RCC 7860 (cell line): Measurements from ENCODE around the gene MAML2.

Experiments
- DNase-seq: peaks from one replicate; pipeline ENCODE4 v3.0.0-alpha.2; 2015; ENCODE audit warnings: low spot score
- FAIRE-seq: peaks from 2 replicates; lab custom pipeline; 2012; peaks lifted over from hg19 to GRCh38; lab: Jason Lieb, UNC

MAML2 gene

DNA sequence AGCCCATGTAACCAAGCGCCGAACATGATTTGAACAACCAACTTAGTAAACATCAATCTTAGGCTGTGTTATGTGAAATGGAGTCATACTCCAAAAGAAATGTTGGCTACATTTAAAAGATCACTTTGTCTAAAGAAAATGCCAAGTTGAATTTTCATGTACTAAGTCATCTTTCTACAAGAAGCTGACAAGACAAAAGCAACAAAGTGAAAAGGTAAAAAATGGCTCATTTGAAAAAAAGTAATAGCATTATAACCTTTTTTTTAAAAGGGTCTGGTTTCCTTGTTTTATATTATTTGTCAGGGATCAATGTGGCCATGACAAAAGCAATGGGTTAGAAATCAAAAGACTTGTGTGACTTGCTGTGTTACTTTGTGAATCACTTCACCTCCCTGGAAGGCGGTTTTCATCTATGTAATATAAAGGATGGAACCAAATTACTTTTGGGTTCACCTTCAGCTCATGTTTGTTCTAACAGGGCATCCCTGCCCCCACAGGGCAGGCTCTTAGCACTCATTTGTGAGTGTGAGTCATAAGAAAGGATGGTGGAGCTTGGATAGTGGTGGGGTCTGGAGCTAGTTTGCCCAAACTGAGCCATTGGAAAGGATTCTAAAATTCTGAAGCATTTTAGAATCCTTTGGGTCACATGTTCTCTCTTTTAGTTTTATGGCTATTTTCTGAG is 287.1 kb downstream of the MAML2 start:
- FAIRE-seq: no peak
- DNase-seq: peak; percentile 15

DNA sequence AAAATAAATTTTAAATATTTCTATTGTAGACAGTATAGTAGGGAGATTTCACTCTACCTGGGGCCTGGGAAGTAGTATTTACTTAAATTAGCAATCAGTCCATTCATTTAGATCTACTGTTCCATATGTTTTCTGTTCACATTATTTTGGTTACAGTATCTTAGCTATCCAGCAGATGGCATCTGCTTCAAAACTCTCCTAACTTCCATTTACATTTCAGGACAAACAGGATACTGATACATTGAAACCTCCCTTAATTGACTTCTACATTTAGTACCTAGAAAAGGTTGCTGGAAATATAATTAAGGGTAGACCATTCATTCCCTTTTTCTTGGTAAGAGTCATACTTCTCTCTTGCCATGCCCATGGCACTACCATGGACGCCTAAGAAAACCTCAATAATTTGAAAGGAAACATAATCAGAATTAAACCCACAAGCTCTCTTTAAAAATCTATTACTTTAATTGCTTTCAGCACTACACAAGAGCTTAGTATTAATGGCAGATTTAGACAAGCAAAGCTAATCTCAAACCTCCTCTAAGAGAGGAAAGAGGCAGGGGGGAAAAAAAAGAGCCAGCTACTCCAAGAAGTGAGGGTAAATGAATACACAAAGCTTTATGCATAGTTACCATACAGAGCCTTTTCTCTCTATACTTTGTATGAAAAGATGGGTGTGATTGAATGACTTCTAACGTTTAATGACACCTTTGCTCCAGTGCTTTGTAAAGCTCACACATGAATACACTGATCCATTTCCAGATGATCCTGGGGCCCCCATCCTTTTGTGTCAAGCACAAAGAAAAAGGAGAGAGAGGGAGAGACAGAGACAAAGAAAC is 287.9 kb downstream of the MAML2 start:
- FAIRE-seq (no peak), DNase-seq (peak; percentile 42)

DNA sequence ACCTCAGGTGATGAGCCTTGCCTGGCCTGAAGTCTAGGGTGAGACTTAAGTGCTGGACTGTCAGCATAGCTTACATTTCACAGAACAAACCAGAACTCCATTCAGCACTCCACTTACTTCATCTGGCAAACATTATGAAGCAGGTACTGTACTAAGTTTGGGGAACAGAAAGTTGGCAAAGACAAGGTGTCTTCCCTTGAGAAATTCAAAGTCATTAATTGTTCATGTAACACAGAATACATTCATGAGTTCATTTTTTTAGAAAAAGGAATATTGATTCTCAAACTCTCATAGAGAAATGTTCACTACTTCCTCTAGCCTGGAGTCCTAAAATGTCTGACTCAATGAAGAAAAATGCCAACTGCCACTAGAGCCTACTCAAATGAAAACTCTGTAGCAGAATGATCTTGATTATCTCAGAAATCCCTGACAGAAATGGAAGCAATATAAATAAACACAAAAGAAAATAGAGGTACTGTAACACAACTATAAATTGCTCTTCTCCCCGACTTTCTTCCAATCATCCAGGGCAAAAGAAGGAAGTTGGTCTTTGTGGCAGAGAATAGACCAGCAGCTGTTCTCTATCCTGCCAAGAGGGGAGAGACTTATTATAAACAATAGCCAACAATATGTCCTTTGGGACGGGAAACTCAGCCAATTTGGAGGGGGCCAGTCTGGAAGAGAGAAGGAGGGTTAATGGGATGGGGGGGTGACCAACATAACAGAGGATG is 289.9 kb downstream of the MAML2 start:
- DNase-seq: peak; percentile 35
- FAIRE-seq: no peak

DNA sequence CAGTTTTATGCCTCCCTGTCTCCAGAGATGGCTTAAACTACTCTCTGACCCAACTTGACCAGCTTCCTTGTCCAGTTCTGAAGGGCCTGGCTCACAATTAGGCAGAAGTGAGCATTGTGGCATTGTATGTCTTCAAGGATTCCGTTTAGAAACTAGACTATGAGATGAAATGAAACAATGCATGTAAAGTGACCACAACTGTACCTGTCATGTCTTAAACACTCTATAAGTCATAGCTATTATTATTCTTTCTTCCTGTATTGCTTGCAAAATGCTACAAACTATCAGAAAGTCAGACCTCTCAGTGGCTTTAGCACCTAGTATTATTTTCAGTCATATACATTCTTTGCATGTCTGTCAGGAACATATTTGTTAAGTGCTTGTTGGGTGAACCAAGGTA is 291.2 kb downstream of the MAML2 start:
- FAIRE-seq: no peak
- no peak for DNase-seq

DNA sequence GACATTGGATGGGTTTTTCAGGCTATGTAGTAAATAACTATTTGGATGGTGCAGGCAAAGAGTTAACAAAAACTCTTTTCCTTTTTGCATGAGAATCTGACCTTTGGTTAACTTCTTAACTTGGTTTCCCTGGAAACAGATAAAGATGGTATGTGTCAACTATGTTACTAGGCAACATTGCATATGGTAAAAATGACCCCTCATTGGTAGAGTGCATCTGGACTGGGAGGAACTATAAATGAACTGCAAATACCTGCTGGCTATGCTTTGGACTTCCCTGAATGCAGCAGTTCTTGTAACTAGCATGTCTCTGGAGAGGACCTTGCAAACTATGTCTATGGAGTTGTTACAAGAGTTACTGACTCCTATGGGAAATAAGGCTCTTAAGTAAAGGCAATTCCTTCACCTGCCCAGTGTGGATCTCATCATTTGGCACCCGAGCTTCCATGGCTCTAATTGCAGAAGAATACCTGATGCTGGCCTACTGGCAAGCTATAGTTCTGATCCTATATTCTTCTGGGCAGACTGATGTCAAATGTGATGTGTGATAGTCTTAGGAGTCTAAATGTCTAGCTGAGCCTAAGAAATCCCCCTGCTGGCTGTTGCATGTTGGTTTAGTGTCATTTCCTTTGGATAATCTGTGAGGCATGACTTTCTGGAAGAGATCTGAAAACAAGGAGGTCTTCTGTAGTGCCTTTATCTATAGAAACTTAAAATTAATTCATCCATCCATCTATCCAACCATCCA is 292.4 kb downstream of the MAML2 start:
- no peak for FAIRE-seq
- DNase-seq: no peak

DNA sequence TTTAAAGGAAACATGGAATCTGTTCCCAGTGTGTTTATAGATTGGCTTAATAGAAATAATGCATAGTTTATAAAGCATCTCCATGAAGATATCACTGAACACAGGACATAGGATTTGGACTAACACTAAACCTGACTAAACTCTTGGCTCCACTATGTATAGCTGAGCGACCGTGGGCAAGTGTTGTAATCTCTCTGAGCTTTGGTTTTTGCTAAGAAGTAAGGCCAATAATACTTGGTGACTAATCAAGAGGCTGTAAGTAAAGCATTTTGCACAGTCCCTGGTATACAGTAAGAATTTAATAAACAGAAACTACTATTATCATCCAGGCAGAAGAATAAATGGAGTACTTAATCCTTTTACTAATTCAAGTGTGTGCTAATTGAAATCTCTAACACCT is 293.6 kb downstream of the MAML2 start:
- no peak for FAIRE-seq
- no peak for DNase-seq

DNA sequence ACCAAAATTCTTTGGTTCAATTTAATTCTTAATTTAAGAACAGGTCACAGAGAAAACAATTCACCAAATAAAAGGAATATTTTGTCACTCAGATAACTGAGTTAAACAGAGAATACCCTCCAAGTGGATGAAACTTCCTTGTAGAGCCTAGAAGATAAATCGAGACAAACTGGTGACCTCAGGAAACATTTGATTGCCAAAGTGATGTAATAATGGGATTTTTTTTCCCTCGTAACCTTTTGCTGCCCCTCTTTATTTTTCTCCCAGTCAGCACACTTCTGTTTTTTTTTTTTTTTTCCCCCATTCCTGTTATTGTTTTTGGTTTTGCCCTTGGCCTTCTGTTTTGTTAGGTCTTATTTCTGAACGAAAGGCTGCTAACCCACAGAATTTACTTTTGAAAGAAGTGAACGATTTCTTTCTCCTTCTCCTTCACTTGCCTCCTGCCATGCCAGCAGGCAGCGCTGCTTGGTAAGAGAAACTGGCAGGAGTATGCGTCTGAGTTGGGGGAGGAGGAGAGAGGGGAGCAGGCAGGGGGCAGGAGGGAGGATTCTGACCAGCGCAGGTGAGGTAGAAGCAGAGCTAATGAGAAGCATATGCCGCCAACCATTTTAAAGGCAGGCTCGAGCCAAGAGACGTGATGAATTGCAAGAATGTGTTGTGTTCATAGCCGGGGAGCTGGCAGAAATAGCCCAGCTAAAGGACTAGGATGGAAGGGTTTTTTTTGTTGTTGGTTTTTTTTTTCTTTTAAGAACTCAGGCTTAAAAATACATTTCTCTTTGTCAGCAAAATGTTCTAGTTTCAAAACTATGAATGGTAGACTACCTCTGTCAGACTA is 297.2 kb downstream of the MAML2 start:
- DNase-seq: no peak
- no peak for FAIRE-seq

DNA sequence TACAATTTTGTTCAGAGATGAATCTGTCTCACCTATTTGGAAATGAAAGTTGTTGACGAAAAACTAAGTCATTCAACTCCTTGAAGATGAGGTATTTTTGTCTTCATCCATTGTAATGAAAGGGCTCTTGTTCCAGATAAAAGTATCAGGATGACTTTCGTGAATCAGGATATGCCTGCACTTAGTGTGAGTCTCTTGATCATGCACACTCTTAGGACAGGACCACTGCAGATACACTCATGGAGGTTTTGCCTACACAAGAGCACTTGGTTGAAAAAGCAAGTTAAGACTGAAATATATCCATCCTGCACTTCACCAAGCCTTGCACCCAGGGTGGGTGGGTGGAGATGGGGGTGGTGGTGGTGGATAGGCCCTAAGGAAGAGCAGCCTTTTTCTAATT is 298.2 kb downstream of the MAML2 start:
- FAIRE-seq (no peak), DNase-seq (no peak)

DNA sequence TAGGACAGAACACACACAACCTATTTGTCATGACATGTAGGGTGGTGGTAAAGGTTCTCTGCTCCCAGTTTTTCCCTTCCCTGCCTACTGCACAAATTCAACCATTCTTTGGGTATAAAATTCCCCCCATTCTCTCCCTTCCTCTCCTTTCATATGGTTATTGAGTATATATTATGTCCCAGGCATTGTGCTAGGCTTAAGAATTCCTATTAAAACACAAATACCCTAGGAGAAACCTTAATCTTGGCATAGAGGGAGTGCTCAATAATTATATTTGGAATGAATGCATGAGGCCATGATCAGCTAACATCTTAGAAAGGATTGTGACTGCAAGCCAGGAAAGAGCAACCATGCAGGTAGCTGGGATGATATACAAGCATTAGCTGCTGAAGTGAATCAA is 298.7 kb downstream of the MAML2 start:
- FAIRE-seq: no peak
- DNase-seq: no peak

DNA sequence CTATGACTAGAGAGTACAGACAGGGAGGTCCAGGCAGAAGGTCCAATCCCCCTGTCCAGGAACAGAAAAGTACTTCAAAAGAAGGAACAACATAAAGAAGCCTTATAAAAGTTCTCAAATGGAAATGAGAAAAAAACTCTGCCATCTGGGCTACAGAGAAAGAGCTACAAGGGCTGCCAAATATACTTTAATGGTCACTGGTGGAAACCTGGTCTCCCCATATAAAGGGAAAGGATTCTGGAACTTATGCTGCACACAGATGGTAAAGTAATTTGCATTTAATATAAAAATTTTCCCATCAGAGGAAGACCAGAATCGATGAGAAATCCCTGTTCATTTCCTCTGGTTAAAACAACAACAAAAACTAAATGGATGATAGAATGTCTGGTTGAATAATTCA is 299.7 kb downstream of the MAML2 start:
- no peak for DNase-seq
- FAIRE-seq: no peak

DNA sequence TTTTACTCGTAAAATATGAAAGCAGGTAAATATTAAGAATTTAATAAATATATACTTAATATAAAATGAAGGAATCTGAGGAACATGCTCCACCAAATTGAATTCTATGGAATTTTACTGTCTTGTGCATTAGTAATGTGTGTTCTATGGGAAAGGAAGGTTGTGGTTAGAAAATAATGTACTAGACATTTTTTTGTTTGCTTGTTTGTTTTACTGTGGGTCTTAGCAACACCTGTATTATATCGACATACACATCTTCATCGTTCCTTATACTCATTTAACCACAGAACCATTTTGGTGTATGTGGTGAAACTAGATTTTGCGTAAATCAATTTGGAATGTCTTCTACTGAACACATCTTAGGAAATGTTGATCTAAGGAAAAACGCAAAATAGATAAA is 304.9 kb downstream of the MAML2 start:
- DNase-seq (no peak), FAIRE-seq (no peak)

DNA sequence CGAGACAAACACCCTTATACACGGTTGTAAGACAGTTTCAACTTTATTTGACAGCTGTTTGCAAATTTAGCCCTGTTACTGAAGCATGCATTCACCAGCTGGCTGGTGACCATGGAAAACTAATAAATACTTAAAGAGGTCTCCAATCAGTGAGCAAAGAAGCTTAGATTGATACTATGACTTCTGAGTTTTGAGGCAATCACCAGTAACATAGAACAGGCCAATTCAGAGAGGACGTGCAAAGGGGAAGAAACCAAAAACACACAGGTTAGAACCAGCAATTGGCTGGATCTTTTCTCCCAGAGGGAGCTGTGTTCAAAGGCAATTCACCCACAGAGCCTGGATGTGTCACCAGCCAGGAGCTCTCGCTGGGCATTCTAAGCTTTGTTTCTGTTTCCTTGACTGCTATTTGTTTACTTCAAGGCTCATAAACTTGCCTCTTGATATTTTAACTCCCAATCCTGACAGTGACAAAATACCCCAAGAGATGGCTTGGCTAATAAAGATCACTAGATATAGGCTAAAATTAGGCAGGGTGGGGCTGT is 305.5 kb downstream of the MAML2 start:
- DNase-seq (no peak), FAIRE-seq (no peak)

DNA sequence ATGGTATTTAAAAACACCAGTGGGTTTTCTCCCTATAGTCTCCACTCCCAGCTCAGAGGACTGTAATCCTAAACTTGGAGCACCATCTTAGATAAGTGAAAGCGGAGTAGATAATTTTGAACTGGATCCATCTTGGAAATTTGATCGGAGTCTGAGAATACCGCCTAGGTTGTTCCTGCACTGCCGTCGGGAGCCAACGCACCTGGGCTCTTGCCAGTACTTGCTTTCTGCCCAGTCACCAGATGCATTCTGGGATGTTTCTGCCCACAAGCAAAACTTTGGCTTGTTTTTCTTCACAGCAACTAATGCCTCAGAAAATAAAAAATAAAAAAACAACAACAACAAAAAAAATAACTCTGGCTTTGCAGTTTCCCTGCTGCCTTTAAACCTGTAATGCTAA is 306.1 kb downstream of the MAML2 start:
- DNase-seq: no peak
- FAIRE-seq: no peak

DNA sequence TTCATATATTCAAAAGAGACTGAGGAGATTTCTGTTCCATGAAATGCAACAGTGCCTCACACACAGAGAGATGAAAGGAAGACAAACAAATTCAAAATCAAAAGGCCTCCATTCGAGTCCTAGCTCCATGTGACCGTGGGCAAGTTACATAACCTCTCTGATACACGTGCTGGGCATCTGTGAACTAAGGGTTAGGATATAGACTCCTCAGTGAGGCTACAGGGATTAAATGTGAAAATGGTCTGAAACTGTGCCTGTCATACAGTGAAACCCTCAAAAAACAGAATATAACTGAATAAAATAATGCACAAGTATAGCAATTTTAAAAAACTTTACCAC is 307.3 kb downstream of the MAML2 start:
- no peak for DNase-seq
- FAIRE-seq: no peak

DNA sequence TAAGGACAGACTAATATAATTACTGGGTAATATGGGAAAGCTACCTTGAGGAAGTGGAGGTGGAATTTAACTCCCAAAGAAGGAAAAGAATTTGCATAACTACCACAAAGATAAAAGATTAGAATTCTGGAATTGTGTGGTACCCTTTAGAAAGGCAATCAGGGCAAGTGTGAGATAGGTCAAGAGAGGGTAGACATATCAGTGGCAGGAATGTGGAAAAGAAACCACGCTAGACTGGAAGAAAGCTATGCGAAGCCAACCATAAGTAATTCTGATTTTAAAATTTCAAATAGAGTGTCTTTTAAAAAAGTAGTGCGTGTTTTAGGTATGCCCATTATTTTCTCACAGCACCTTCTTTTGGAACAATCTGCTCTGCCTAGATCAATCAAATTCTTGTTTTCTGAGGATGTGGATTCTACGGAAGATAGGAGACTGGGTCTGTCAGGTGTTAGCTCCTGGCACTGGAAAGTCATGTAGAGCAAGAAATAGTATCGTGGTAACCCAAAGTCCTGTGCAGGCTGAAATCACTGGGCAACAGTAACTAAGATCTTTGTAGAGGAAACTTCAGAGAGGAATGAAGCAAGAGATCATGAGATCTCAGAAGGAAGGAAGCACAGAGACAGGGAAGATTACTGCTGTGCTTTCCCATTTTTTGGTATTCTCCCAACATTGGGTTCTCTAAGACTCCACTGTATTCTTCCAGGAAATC is 307.8 kb downstream of the MAML2 start:
- no peak for FAIRE-seq
- DNase-seq: no peak

DNA sequence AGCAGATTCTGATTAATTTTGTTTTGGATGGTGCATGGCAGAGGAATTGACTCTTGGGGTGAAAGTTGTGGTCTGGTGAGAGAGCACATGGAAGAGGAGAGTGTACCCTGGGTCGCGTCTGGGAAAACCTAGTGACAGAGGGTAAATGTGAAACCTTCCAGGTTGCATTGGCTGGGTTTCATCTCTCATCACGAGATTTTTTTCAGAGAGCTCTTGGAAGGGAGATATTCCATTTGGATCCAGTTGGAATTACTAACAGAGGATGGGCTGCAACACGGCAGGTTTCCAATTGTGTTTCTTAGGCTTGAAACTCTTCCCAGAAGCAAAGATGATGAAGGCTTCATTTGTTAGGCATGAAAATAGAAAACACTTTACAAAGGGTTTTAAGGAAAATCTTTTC is 309.4 kb downstream of the MAML2 start:
- FAIRE-seq: no peak
- no peak for DNase-seq

DNA sequence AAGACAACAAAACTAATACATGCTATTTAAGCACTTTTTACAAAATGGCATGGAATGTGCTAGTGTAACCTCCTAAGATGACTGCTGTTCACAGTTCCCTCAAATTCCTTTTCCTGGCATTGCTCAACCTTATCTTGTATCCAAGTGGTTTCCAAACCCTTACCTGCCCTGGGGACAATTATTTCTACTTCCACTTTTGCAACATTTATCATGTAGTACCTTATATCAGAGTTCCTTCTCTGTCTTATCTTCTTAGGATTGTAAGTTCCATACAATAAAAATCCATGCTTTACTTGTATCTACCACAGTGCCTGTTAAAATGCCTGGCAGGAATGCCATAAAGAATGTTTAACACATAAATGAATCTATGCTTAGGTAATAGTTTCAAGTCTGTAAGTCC is 309.9 kb downstream of the MAML2 start:
- DNase-seq (no peak), FAIRE-seq (no peak)

DNA sequence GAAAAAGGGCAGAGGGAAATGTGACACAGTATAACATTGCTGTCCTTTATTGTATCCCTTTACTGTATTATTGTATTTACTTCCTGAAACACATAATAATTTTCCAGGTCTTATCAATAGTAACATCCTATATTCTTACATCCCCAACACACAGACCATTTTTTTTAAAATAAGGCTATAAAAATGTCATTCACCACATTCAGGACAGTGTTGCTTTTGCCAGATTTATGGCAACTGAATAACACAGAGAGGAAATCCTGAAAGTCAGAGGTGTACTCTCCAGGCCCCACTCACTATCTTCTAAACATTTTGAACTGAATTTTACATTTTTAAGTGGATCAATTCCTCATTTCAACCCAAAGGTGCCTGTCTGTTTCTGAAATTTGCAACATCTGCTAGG is 314.2 kb downstream of the MAML2 start:
- DNase-seq (no peak), FAIRE-seq (no peak)

DNA sequence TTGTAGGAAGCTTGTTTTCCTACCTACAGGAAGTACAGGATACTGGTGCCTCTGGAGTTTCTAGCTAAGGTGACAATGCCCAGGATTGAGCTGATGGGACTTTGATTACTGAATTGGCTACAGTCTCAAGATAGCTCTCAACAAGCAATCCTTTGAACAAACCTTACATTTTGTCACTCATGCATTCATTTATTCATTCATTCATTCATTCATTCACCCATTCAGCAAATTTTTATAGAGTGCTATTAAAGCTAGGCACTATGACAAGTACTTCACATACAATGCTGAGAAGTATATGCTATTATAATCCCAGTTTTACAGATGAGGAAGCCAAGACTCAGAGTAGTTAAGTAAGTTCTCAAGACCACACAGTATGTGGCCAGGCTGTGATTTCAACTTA is 316.0 kb downstream of the MAML2 start:
- FAIRE-seq (no peak), DNase-seq (no peak)

DNA sequence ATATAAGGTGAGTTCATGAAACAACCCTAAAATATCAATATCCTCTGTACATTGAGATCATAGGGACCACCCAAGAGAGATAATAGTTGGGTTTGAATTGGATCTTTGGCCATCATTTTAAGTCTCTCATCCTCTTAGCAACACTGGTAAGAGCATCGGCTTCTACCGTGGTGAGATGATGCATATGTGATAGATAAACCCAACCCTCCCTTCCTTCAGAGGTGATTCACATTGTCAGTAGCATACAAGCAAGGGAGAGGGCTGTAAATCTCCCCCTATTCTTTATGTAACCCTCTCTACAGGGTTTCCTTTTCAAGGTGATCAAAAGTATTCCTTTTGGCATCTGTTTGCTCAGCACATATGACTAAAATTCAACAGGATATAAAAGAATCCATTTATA is 316.7 kb downstream of the MAML2 start:
- no peak for DNase-seq
- no peak for FAIRE-seq
